ENCODE data around the gene APH1A.
"Not testable (repeated sequence)": the region's sequence is repeated elsewhere in the genome, so short reads cannot be mapped to it uniquely, and the experiment has no call there.

Gene APH1A

DNA sequence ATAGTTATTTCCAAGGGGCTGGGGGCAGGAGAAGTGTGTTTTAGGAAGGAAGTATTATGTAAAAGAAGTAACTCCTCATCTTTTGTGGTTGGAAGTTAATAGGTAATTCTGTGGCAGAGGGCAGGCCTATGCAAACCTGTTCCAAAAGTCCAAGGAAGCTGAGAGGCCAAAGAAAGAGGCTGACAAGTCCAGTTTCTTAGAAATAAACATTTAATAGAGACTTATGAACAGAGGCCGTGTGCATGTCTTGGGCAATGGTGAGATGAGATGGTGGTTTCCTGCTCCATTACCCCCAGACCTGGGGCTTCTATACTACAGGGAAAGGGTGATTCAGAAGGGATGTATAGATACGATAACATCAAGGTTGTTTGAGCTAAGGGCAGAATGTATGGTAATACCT is 18.9 kb downstream of the APH1A start:
- TF ChIP-seq, protein P1, sequence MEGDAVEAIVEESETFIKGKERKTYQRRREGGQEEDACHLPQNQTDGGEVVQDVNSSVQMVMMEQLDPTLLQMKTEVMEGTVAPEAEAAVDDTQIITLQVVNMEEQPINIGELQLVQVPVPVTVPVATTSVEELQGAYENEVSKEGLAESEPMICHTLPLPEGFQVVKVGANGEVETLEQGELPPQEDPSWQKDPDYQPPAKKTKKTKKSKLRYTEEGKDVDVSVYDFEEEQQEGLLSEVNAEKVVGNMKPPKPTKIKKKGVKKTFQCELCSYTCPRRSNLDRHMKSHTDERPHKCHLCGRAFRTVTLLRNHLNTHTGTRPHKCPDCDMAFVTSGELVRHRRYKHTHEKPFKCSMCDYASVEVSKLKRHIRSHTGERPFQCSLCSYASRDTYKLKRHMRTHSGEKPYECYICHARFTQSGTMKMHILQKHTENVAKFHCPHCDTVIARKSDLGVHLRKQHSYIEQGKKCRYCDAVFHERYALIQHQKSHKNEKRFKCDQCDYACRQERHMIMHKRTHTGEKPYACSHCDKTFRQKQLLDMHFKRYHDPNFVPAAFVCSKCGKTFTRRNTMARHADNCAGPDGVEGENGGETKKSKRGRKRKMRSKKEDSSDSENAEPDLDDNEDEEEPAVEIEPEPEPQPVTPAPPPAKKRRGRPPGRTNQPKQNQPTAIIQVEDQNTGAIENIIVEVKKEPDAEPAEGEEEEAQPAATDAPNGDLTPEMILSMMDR (IDR thresholded peaks at IDR 0.05; ENCODE audit: extremely low read depth, insufficient read depth, missing control alignments), result no peak
- no peak for DNase-seq (ENCODE audit: low spot score)
- in situ Hi-C loops (cut with MboI; ENCODE audit: low pct_unique_long_range_greater_than_20kb, low sequenced_read_pairs, unreplicated experiment), result loop anchor here (25.0 kb wide), 2 partner anchors 287 to 712 kb away; partner anchors contain the start of genes ADAMTSL4 and CERS2

DNA sequence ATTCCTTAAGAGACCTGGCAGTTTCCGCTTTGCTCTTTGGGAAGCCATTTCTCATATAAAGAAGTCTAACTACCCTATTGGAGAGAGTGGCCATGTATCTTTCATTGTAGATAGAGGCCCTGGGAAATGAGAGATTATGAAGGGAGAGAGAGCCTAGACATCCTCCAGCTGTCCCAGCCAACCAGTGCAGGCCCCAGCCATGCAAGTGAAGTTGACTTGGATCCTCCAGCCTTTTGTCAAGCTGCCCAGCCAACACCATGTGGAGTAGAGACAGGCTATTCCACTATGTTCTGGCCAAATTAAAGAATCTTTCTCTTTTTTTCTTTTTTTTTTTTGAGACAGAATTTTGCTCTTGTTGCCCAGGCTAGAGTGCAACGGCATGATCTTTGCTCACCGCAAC is 25.8 kb downstream of the APH1A start:
- no peak for DNase-seq (ENCODE audit: low spot score)
- TF ChIP-seq, protein P1 (IDR thresholded peaks at IDR 0.05; ENCODE audit: extremely low read depth, insufficient read depth, missing control alignments), result no peak
- in situ Hi-C loops (cut with MboI; ENCODE audit: low pct_unique_long_range_greater_than_20kb, low sequenced_read_pairs, unreplicated experiment), result loop anchor here (25.0 kb wide), 1 partner anchor 719 kb away; the partner anchor contains the start of gene CERS2

DNA sequence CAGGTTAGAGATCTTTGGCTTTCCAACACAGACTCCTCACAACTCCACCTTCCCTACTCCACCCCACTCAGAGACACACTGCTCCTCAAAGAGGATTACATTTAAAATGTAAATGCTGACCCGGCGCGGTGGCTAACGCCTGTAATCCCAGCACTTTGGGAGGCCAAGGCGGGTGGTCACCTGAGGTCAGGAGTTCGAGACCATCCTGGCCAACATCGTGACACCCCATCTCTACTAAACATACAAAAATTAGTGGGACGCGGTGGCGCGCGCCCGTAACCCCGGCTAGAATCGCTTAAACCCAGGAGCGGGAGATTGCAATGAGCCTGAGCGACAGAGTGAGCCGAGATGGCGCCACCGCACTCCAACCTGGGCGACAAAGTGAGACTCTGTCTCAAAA is 31.1 kb downstream of the APH1A start:
- in situ Hi-C loops (cut with MboI; ENCODE audit: low pct_unique_long_range_greater_than_20kb, low sequenced_read_pairs, unreplicated experiment), result loop anchor here (25.0 kb wide), 1 partner anchor 725 kb away; the partner anchor contains the start of gene CERS2
- TF ChIP-seq, protein P1 (IDR thresholded peaks at IDR 0.05; ENCODE audit: extremely low read depth, insufficient read depth, missing control alignments), result no peak
- DNase-seq (ENCODE audit: low spot score), result no peak

DNA sequence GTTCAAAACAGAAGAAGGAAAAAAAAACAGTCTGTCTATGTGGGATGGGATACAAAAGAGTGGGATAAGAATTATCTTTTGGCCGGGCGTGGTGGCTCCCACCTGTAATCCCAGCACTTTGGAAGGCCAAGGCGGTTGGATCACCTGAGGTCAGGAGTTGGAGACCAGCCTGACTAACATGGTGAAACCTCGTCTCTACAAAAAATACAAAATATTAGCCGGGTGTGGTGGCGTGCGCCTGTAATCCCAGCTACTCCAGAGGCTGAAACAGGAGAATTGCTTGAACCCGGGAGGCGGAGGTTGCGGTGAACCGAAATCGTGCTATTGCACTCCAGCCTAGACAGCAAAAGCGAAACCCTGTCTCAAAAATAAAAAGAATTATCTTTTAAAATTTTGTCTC is 31.6 kb downstream of the APH1A start:
- not testable (repeated sequence) for DNase-seq (ENCODE audit: low spot score)
- in situ Hi-C loops (cut with MboI; ENCODE audit: low pct_unique_long_range_greater_than_20kb, low sequenced_read_pairs, unreplicated experiment), result loop anchor here (25.0 kb wide), 1 partner anchor 725 kb away; the partner anchor contains the start of gene CERS2

DNA sequence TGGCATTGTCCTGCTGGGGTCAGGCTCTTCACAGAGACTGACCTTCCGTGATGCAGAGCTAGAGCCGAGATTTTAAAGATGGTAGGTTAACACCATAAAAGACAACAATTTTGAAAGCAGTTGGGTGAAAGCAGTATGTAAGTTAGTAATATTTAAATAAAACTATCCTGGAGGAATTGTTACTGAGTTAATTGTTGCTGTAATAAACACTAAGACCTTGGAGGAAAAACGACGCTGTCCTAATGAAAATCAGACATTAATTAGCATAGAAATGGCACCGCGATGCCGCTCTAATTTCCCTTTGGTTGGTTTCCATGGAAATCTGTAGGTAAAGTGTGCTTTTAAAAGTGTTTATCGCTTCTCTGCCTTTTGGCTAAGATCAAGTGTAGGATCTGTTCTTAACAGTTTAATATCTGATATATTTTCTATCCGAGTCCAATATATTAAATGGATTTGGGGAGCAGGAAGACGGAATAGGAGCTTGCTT is 32.2 kb downstream of the APH1A start:
- in situ Hi-C loops (cut with MboI; ENCODE audit: low pct_unique_long_range_greater_than_20kb, low sequenced_read_pairs, unreplicated experiment), result loop anchor here (25.0 kb wide), 1 partner anchor 726 kb away; the partner anchor contains the start of gene CERS2

DNA sequence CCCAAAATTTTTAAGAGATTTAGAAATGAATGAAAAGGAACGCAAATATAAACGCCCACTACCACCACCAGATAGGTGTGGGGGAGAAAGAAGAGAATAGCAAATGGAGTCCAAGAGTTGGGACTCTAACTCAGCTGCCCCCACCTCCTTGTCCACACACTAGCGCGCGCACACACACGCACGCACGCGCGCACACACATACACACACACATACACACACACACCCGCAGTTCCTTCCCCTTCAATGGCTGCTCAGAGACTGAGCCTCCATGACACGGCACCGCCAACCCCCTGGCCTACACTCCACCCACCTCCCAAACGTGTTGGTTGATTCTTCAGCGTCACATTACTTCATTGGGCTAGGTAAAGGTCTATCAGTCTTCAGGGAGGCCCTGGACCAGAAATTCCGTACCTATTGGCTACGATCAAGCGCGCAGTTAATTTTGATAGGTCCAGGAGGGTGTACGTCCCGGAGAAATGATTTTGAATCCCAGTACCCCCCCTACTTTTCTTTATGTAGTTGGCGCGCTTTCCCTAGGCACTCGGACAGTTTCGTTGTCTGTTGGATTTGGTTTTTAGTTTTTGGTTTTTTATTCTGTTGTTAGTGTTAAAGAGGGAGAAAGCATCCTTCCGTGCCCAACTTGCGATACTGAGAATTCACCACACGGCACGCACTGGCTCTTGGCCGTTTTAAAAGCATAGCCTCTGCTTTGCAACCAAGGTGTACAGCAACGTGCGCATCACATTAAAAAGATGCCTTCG is 32.8 kb downstream of the APH1A start, which contains the start of gene ANP32E:
Gene ANP32E, minus strand, starts transcription at position 261 of the 762 bp plus-strand sequence. CDS start 326 bp downstream, outside the sequence.
- TF ChIP-seq, protein P1 (IDR thresholded peaks at IDR 0.05; ENCODE audit: extremely low read depth, insufficient read depth, missing control alignments), result no peak
- in situ Hi-C loops (cut with MboI; ENCODE audit: low pct_unique_long_range_greater_than_20kb, low sequenced_read_pairs, unreplicated experiment), result loop anchor here (25.0 kb wide), 1 partner anchor 726 kb away; the partner anchor contains the start of gene CERS2
- DNase-seq (ENCODE audit: low spot score), result peak; percentile 98

More for the DNA sequence above, 32.2 kb downstream of the APH1A start:
- DNase-seq (ENCODE audit: low spot score), result no peak
- TF ChIP-seq, protein P1 (IDR thresholded peaks at IDR 0.05; ENCODE audit: extremely low read depth, insufficient read depth, missing control alignments), result no peak

All from GM13977 (cell line).